Choroid plexus epithelial cell (primary cell): ENCODE data around the gene SPCS3.
"Not testable (repeated sequence)": the region's sequence is repeated elsewhere in the genome, so short reads cannot be mapped to it uniquely, and the experiment has no call there.

Experiments used
- DNase-seq: peaks from one replicate; pipeline ENCODE4 v3.0.0-alpha.2; 2010; ENCODE audit warnings: low read depth
- H3K4me3 ChIP-seq: 2 replicates; pipeline ENCODE4 v1.5.1; 2011; ENCODE audit warnings: low read depth, mild to moderate bottlenecking, control low read depth, low read length, moderate library complexity
- CTCF ChIP-seq: conservative IDR thresholded peaks from 2 replicates; pipeline ENCODE4 v1.5.1; 2011; ENCODE audit warnings: low read depth, mild to moderate bottlenecking, control low read depth, inconsistent platforms, low read length, moderate library complexity

Gene SPCS3

DNA sequence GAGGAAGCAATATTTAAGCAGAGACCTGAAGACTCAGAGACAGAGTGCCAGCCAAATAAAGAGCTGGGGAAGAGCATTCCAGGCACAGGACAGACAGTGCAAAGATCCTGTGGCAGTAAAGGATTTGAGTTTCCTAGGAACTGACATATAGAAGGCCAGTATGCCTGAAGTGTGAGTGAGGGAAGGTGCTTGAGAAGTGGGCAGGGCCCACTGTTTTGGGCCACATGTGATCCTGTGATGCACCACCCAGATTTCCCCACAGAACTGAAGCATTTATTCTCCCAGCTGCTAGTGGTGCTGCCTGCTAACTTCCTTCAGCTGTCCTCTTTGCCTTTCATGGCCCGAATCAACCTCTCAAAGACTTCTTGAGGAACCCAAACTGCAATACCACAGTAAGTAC, 26.8 kb upstream of the SPCS3 start:
- TF ChIP-seq CTCF = no peak
- no peak for DNase-seq
- no peak overlapping the region for H3K4me3 ChIP-seq

DNA sequence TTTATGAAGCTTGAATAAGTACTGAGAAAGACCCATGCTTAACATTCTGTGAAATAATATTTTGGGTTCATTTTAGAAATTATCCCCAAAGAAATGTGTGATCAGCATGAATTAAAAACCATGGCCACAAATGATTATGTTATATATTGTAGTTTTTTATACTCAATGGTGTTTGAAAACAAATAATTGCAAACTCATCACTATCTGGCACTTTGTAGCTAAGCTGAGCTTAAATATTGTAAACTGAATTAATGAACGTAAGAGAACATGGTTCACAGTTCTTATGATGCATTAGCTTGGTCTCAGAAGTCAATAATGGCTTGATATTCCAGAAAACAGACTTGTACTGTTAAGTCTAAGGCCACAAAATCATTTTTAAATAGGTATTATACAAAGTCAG, 26.1 kb upstream of the SPCS3 start:
- TF ChIP-seq CTCF = no peak
- H3K4me3 ChIP-seq = no peak overlapping the region
- no peak for DNase-seq

GRCh38 chr4:176295907-176296306, 23.9 kb upstream of the SPCS3 start:
- DNase-seq = not testable (repeated sequence)

DNA sequence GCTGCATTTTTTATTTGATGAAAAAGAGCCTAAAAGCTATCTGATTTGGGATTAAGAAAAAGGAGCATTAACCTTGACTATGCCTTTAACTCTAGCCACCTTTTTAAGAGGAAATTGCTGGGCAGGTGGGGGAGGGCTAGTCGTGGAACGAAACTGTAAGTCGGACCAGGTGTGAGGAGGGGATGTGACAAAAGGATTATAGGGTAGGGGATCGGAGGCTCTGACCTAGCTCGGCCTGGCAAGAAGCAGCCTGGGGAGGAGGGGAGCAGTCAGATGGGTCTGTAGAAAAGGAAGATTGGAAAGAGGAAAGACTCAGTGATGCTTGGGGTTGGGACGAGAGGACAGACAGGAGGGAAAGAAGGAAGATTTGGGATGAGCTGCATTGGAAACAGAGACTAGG, 21.1 kb upstream of the SPCS3 start:
- no peak overlapping the region for H3K4me3 ChIP-seq
- no peak for DNase-seq
- no peak for TF ChIP-seq CTCF

More at GRCh38 chr4:176295907-176296306, 23.9 kb upstream of the SPCS3 start:
- not testable (repeated sequence) for H3K4me3 ChIP-seq

DNA sequence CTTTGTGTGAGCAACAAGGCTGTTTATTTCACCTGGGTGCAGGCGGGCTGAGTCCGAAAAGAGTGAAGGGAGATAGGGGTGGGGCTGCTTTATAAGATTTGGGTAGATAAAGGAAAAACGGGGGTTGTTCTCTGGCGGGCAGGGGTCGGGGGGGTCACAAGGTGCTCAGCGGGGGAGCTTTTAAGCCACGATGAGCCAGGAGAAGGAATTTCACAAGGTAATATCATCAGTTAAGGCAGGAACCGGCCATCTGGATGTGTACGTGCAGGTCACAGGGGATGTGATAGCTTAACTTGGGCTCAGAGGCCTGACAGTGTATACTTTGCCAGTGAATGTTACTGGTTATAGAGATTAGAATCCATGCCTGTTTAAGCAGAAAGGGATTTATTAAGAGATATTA, 19.7 kb upstream of the SPCS3 start:
- H3K4me3 ChIP-seq = no peak overlapping the region
- no peak for DNase-seq
- no peak for TF ChIP-seq CTCF

GRCh38 chr4:176300565-176300964, 19.2 kb upstream of the SPCS3 start:
- TF ChIP-seq CTCF = no peak
- no peak for DNase-seq
- H3K4me3 ChIP-seq = no peak overlapping the region

DNA sequence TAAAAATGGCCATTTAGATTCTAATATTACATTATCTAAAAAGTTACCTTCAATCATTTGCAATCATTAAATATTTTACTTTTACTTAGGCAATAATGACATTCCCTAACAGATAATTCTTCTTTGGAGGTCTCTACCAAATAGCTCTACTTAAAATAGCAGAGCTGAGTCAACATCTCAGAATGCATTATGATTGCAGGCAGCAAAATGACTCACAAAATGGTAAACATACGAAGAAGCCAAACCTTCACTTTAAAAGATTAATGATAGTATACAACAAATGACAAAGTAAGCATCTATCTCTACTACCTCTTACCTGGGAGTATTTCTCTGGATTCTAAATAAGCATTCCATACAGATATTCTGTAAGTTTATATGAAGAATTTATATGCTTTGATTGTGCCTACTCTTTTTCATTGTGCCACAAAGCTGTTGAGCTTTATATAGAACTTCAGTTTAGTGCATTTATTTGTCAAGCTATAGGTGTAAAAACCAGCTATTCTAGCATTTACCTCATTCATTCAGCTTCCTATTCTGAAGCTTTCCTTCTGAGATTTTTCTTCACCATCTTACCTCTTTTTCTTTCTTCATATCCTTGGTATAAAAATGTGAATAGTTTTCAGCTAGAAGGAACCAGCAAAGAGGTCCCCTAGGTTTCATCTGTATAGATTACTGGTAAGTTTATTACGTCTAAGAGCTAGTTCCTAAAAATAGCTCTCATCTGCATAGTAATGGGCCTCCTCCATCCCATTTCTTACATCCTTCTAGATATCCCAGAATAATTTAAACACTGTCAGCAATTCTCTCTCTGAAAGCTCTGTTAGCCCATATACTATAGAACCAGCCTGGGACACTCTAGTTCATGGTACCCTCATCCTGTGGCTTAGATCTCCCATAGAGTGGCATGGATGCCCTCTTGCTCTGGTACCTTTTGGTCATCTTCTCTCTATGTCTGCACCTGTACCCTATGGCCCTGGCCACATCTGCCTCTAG, 17.2 kb upstream of the SPCS3 start:
- TF ChIP-seq CTCF = no peak
- peak; percentile 84 for DNase-seq
- H3K4me3 ChIP-seq = no peak overlapping the region
